GM12801 (cell line): ENCODE results near the gene CPNE4.

Experiments
- CTCF ChIP-seq: IDR thresholded peaks from one replicate; pipeline ENCODE4 v1.5.1; 2011; ENCODE audit warnings: control low read depth; ENCODE audit not compliant: insufficient read length; ENCODE audit errors: extremely low read depth

The CPNE4 gene

DNA sequence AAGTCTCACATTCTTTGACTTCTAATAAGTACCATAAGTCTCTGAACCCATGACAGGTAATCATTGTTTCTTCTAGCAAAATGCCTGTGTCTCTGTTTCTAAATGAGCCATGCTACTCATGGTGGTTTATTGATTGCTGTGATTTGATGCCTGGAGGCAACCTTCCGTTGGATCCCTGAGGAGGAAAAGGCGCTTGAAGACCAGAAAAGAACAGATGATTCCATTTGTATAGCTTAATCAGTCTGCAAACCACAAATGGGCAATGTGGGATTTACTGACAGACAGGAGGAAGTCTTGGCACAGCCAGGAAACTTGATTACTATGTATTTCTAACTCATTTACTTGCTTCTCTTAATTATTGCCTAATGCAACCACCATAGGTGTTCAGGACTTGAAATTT, 428.9 kb downstream of the CPNE4 start:
- TF ChIP-seq CTCF = no peak

GRCh38 chr3:131602011-131602779, 432.6 kb downstream of the CPNE4 start:
- no peak for TF ChIP-seq CTCF

DNA sequence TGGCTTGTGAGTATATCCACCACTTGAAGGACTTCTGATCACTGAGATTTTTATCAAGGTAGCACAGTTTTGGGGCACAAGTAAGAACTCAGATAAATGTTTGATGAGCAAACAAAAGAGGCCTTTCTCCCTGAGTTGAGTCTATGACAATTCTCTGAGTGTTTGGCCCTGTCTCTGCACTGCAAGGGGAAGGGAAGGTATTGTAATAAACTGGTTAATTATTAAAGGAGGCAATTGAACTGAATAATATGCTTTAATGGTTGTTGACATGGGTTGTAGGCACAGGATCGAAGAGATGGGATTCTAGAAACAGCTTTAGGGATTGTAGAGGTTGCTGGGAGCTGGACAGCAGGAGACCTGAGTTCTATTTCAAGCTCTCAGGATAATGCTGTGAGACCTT, 437.0 kb downstream of the CPNE4 start:
- no peak for TF ChIP-seq CTCF

DNA sequence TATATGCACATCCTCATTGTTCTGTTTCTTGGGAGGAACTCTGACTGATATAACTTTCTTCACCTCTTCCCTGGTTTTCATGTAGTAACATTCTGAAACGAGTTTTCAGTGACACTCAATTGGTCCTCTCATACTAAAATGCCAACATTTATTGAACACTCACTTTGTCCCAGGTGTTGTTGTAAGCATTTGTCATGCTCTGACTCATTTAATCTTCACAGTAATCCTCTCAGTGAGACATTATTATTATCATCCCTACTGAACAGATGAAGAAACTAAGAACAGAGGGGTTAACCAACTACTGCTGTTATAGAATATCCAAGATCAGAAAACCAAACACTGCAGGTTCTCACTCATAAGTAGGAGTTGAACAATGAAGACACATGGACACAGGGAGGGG, 437.9 kb downstream of the CPNE4 start:
- no peak for TF ChIP-seq CTCF

GRCh38 chr3:131591394-131592014, 443.3 kb downstream of the CPNE4 start:
- TF ChIP-seq CTCF = no peak

DNA sequence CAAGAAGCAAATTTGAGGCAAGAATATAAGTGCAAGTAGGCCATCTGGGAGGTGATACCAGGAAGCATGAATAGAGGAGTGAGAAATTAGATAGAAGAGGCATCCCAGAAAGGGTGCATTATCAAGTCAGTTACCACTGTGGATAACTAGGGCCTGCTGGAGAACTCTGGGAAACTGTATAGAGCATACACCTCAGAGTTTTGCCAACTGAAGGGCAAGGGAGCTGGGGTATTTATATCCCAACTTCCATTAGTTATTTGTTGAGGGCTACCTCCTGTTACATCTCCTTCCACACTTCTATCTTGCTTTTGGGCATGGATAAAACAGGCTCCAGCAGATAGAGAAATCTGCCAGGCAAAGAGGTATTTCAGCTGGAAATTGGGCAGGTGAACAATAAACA, 448.5 kb downstream of the CPNE4 start:
- no peak for TF ChIP-seq CTCF

- TF ChIP-seq CTCF = no peak
Observed at GRCh38 chr3:131582438-131582837, 452.4 kb downstream of the CPNE4 start.
